Endothelial cell of umbilical vein (primary cell): ENCODE results near the gene RPP38. TPM values are rescaled to one million over a fixed set of nuclear protein-coding genes. Genes with fewer than 3 reads are reported as not detected.

Source experiments
- BruUV-seq: library from RNA; stranded (reverse); fragments of 400-500 nt; replicated peaks from 2 replicates; lab custom pipeline; 2021; lab: Mats Ljungman, UMichigan
- CTCF ChIA-PET: fragments of 300-600, 350-600 bp; sonication (Branson Sonifier 250); formaldehyde crosslinking; loops from one replicate; lab custom pipeline; 2021; ENCODE audit warnings: antibody characterized with exemption, inconsistent platforms; lab: Charles Lee
- POLR2A ChIA-PET: fragments of 300-600, 350-600 bp; sonication (Branson Sonifier 250); formaldehyde crosslinking; loops from one replicate; lab custom pipeline; 2021; ENCODE audit warnings: antibody characterized with exemption, inconsistent platforms; lab: Charles Lee
- DNase-seq: peaks from one replicate; pipeline ENCODE4 v3.0.0-alpha.2; 2011; ENCODE audit warnings: low read depth, low spot score
- FAIRE-seq: peaks from 2 replicates; lab custom pipeline; 2011; peaks lifted over from hg19 to GRCh38; lab: Jason Lieb, UNC
- H2AFZ ChIP-seq: 2 replicates; pipeline ENCODE4 v1.6.0; 2012; ENCODE audit warnings: low read depth, low read length, control low read depth, inconsistent platforms
- H3K27ac ChIP-seq: 2 replicates; pipeline ENCODE4 v1.5.1; 2011; ENCODE audit warnings: low read depth, mild to moderate bottlenecking, control low read depth, low read length, moderate library complexity; ENCODE audit not compliant: insufficient read depth
- H3K27me3 ChIP-seq, 2 experiments: 2 replicates each; pipeline versions ENCODE4 v1.6.0 to v1.6.1; 2011; ENCODE audit warnings: low read length in 2 of 2, mixed read lengths in 1 of 2; ENCODE audit not compliant: control insufficient read depth in 2 of 2, insufficient read depth in 2 of 2
- H3K36me3 ChIP-seq, 2 experiments: 2 replicates in 1 of 2; 3 replicates in 1 of 2; pipeline ENCODE4 v1.5.1; 2011; ENCODE audit warnings: low read length in 2 of 2, mild to moderate bottlenecking in 1 of 2, moderate library complexity in 1 of 2; ENCODE audit not compliant: control insufficient read depth in 2 of 2, insufficient read depth in 2 of 2; ENCODE audit errors: extremely low read depth in 1 of 2
- H3K4me1 ChIP-seq: 3 replicates; pipeline ENCODE4 v1.5.1; 2011; ENCODE audit warnings: mild to moderate bottlenecking, low read length; ENCODE audit not compliant: control insufficient read depth, insufficient read depth; ENCODE audit errors: extremely low read depth
- H3K4me2 ChIP-seq: 2 replicates; pipeline ENCODE4 v1.6.1; 2011; ENCODE audit warnings: low read length, control low read depth, mixed read lengths; ENCODE audit not compliant: insufficient read depth
- H3K4me3 ChIP-seq, 3 experiments: fragments of 200-600 bp in 1 of 3; sonication (generic), shearing (Covaris generic) in 1 of 3; replicated peaks in 1 of 3; 2 replicates each; pipeline ENCODE4 v1.5.1; 2011 to 2016; ENCODE audit warnings: control low read depth in 3 of 3, low read length in 3 of 3, mild to moderate bottlenecking in 2 of 3, inconsistent platforms in 1 of 3, low read depth in 1 of 3, moderate library complexity in 1 of 3; ENCODE audit not compliant: insufficient read depth in 1 of 3
- H3K79me2 ChIP-seq: 2 replicates; pipeline ENCODE4 v1.6.0; 2012; ENCODE audit warnings: low read length, inconsistent platforms; ENCODE audit not compliant: control insufficient read depth, insufficient read depth
- H3K9ac ChIP-seq: replicated peaks from 2 replicates; pipeline ENCODE3; 2011; ENCODE audit warnings: low read length, control low read depth; ENCODE audit not compliant: insufficient read depth; ENCODE audit errors: extremely low read depth
- H3K9me1 ChIP-seq: replicated peaks from 3 replicates; pipeline ENCODE4 v1.6.0; 2011; ENCODE audit warnings: mild to moderate bottlenecking, low read length; ENCODE audit not compliant: control insufficient read depth, insufficient read depth; ENCODE audit errors: extremely low read depth
- H3K9me3 ChIP-seq: replicated peaks from 2 replicates; pipeline ENCODE4 v1.5.1; 2012; ENCODE audit warnings: low read length, inconsistent platforms; ENCODE audit not compliant: control insufficient read depth, insufficient read depth
- H4K20me1 ChIP-seq: replicated peaks from 2 replicates; pipeline ENCODE3; 2011; ENCODE audit warnings: mild to moderate bottlenecking, low read length; ENCODE audit not compliant: control insufficient read depth, insufficient read depth; ENCODE audit errors: extremely low read depth
- CTCF ChIP-seq, 2 donors: IDR thresholded peaks; 1 replicate in 1 of 2; 2 replicates in 1 of 2; pipeline ENCODE4 v1.5.1; 2011; ENCODE audit warnings: low read length in 2 of 2, mild to moderate bottlenecking in 2 of 2, moderate library complexity in 2 of 2, control low read depth in 1 of 2, inconsistent platforms in 1 of 2, low read depth in 1 of 2; ENCODE audit not compliant: insufficient read depth in 1 of 2; ENCODE audit errors: extremely low read depth in 1 of 2
- EZH2 ChIP-seq: IDR thresholded peaks from 2 replicates; pipeline ENCODE4 v1.6.1; 2012; ENCODE audit warnings: borderline replicate concordance, low read depth, mild to moderate bottlenecking, moderate library complexity, low read length, inconsistent platforms; ENCODE audit not compliant: severe bottlenecking
- MAX ChIP-seq: IDR thresholded peaks from 2 replicates; pipeline ENCODE4 v1.6.1; 2011; ENCODE audit not compliant: insufficient read depth, insufficient read length
- POLR2A ChIP-seq: IDR thresholded peaks from 2 replicates; pipeline ENCODE4 v1.6.1; 2012; ENCODE audit warnings: low read depth, mild to moderate bottlenecking, control low read depth, low read length
- dilution Hi-C: fragments of 300-500 bp; cut with MboI; formaldehyde crosslinking; loops from one replicate; pipeline ENCODE4 v1.15.0; 2019; ENCODE audit warnings: low sequenced_read_pairs; ENCODE audit not compliant: extremely low pct_ligation_motif_present
- intact Hi-C: fragments of 100-400 bp; cut with micrococcal nuclease; formaldehyde crosslinking; loops from one replicate; pipeline ENCODE4 v1.10.0; 2022
- polyA plus RNA-seq, 4 experiments: library from polyadenylated mRNA; depleted of rRNA in 3 of 4; stranded (reverse) in 3 of 4; unstranded in 1 of 4; fragments of >200 nt; gene quantifications; 2 replicates each; pipeline versions ENCODE4 v1.2.1 to v1.2.3, GENCODE V29; 2011 to 2012; ENCODE audit warnings: missing spikeins in 1 of 4
- total RNA-seq: library from RNA; stranded (reverse); gene quantifications from 2 replicates; pipeline ENCODE4 v1.2.3, GENCODE V29; 2021

RPP38 gene
- total and polyA plus RNA-seq, 2 donors (not counting 3 experiments of a cell fraction or from before 2014, with no cell fraction given) = 9.0 to 10.6 TPM

- no peaks in the 10 kb centered on the region for H3K9me3 ChIP-seq
- peak overlapping the region; percentile 66 for H2AFZ ChIP-seq
- H3K79me2 ChIP-seq = no peaks in the 10 kb centered on the region
- no peaks in the 10 kb centered on the region for H4K20me1 ChIP-seq
- POLR2A ChIA-PET = no interaction called here
- H3K27ac ChIP-seq = peak overlapping the region; percentile 22
- CTCF ChIA-PET = interaction anchor here (1.3 to 4.1 kb wide), 3 partner anchors 10 to 286 kb away, joined by 3 to 10 read pairs (median 3); partner anchors contain the start of genes DCLRE1C and FAM171A1
- H3K4me1 ChIP-seq = peaks cover 12% of the 10 kb centered on the region
- no TSS peak for BruUV-seq
- dilution Hi-C loops = no loop called here
- no peaks in the 10 kb centered on the region for H3K9me1 ChIP-seq
- no peaks in the 10 kb centered on the region for H3K36me3 ChIP-seq
- H3K27me3 ChIP-seq = no peaks in the 10 kb centered on the region
- peak overlapping the region; percentile 71 for H3K4me2 ChIP-seq
- FAIRE-seq (peak; percentile 95), DNase-seq (peak; percentile 96)
- TF ChIP-seq EZH2 (peak; percentile 50), POLR2A (peak; percentile 54), MAX (no peak)
- H3K9ac ChIP-seq = peak overlapping the region; percentile 22
- intact Hi-C loops = loop anchor here (1.0 to 10.0 kb wide), 3 partner anchors 125 to 590 kb away; partner anchors contain the start of genes MEIG1 and SUV39H2
- peak overlapping the region; percentile 14 to 57 (median 29) for H3K4me3 ChIP-seq
These were observed 12.6 kb upstream of the RPP38 start for GRCh38 chr10:15084502-15084922.

- peak; percentile 86 for DNase-seq
- ChIA-PET POLR2A (no interaction called here), CTCF (no interaction called here)
These were observed 8.5 kb upstream of the RPP38 start, which contains the start of gene ACBD7 for GRCh38 chr10:15088428-15089261. ACBD7 (minus strand) TSS chr10:15088776; CDS start chr10:15088728, 48 bp downstream.

More at GRCh38 chr10:15088428-15089261, 8.5 kb upstream of the RPP38 start, which contains the start of gene ACBD7:
- Histone ChIP-seq H3K9me1 (no peaks in the 10 kb centered on the region), H3K36me3 (no peaks in the 10 kb centered on the region), H3K9me3 (no peaks in the 10 kb centered on the region), H3K27ac (no peak within 1 kb of the TSS), H3K4me3 (peak within 1 kb of the TSS; percentile 49 to 62 (median 57)), H3K4me2 (peak within 1 kb of the TSS; percentile 69), H3K4me1 (peaks cover 12% of the 10 kb centered on the region), H4K20me1 (no peaks in the 10 kb centered on the region), H3K27me3 (no peaks in the 10 kb centered on the region), H3K9ac (no peak within 1 kb of the TSS), H2AFZ (peak within 1 kb of the TSS; percentile 92), H3K79me2 (no peaks in the 10 kb centered on the region)
- TF ChIP-seq MAX (no peak), CTCF (IDR thresholded peaks at IDR 0.05; ENCODE audit: extremely low read depth in 1 of 2, insufficient read depth in 1 of 2, low read depth in 1 of 2, low read length in 2 of 2) (peak in 1 of 2 donors; percentile 31)
- dilution Hi-C loops (no loop called here), intact Hi-C loops (loop anchor here (10.0 kb wide), 2 partner anchors 214 to 594 kb away; partner anchors contain the start of gene SUV39H2)
- peak; percentile 67 for FAIRE-seq
- no TSS peak for BruUV-seq
